ENCODE measurements around the gene FGF3.

Gene FGF3

GRCh38 chr11:69818231-69818602 is 999 bp downstream of the FGF3 start:
- H3K79me2 ChIP-seq (ENCODE audit: insufficient read depth, low read length), result no peaks in the 10 kb centered on the region
- H3K9me2 ChIP-seq (replicated peaks; ENCODE audit: insufficient read depth, low read length), result no peaks in the 10 kb centered on the region
- H3K27ac ChIP-seq (ENCODE audit: low read depth, low read length), result no peak overlapping the region
- no peak overlapping the region for H3K4me2 ChIP-seq (ENCODE audit: low read depth, low read length, poor library complexity, severe bottlenecking)
- H3K9ac ChIP-seq (ENCODE audit: low read length), result no peak overlapping the region
- no peak overlapping the region for H3K4me3 ChIP-seq (ENCODE audit: insufficient read depth, low read length, poor library complexity, severe bottlenecking)
- no peak overlapping the region for H2AFZ ChIP-seq (ENCODE audit: low read depth, low read length, severe bottlenecking)
- H3F3A ChIP-seq (ENCODE audit: insufficient read depth), result no peaks in the 10 kb centered on the region
- H3K9me3 ChIP-seq (ENCODE audit: insufficient read depth, low read length), result no peaks in the 10 kb centered on the region
- no peaks in the 10 kb centered on the region for H4K20me1 ChIP-seq (ENCODE audit: low read depth, low read length)
- no peaks in the 10 kb centered on the region for H3K36me3 ChIP-seq (ENCODE audit: low read length)
- TF ChIP-seq CTCF (IDR thresholded peaks at IDR 0.05; ENCODE audit: insufficient read depth, low read length, poor library complexity, severe bottlenecking) (no peak), EZH2phosphoT487 (conservative IDR thresholded peaks at IDR 0.05; ENCODE audit: low read length) (no peak)
- no peaks in the 10 kb centered on the region for H3K27me3 ChIP-seq (ENCODE audit: low read length)

- Histone ChIP-seq H4K20me1 (ENCODE audit: low read depth, low read length) (no peaks in the 10 kb centered on the region), H3K4me2 (ENCODE audit: low read depth, low read length, poor library complexity, severe bottlenecking) (no peak overlapping the region), H3K79me2 (ENCODE audit: insufficient read depth, low read length) (no peaks in the 10 kb centered on the region), H3K9ac (ENCODE audit: low read length) (no peak overlapping the region), H3K27me3 (ENCODE audit: low read length) (no peaks in the 10 kb centered on the region), H3K9me2 (replicated peaks; ENCODE audit: insufficient read depth, low read length) (no peaks in the 10 kb centered on the region), H3K36me3 (ENCODE audit: low read length) (no peaks in the 10 kb centered on the region), H3K9me3 (ENCODE audit: insufficient read depth, low read length) (no peaks in the 10 kb centered on the region), H3K4me3 (ENCODE audit: insufficient read depth, low read length, poor library complexity, severe bottlenecking) (no peak overlapping the region), H2AFZ (ENCODE audit: low read depth, low read length, severe bottlenecking) (no peak overlapping the region), H3F3A (ENCODE audit: insufficient read depth) (no peaks in the 10 kb centered on the region), H3K27ac (ENCODE audit: low read depth, low read length) (no peak overlapping the region)
- TF ChIP-seq CTCF (IDR thresholded peaks at IDR 0.05; ENCODE audit: insufficient read depth, low read length, poor library complexity, severe bottlenecking), result no peak
- no peak for TF ChIP-seq EZH2phosphoT487 (conservative IDR thresholded peaks at IDR 0.05; ENCODE audit: low read length)
Observed at GRCh38 chr11:69817265-69818230, 1.7 kb downstream of the FGF3 start.

GRCh38 chr11:69816671-69817070 is 2.5 kb downstream of the FGF3 start:
- H3K9ac ChIP-seq (ENCODE audit: low read length), result no peak overlapping the region
- no peak overlapping the region for H3K27ac ChIP-seq (ENCODE audit: low read depth, low read length)
- H3K27me3 ChIP-seq (ENCODE audit: low read length), result no peaks in the 10 kb centered on the region
- H3K79me2 ChIP-seq (ENCODE audit: insufficient read depth, low read length), result no peaks in the 10 kb centered on the region
- TF ChIP-seq CTCF (IDR thresholded peaks at IDR 0.05; ENCODE audit: insufficient read depth, low read length, poor library complexity, severe bottlenecking), result no peak
- TF ChIP-seq EZH2phosphoT487 (conservative IDR thresholded peaks at IDR 0.05; ENCODE audit: low read length), result no peak
- no peaks in the 10 kb centered on the region for H3F3A ChIP-seq (ENCODE audit: insufficient read depth)
- H3K4me2 ChIP-seq (ENCODE audit: low read depth, low read length, poor library complexity, severe bottlenecking), result no peak overlapping the region
- H3K9me3 ChIP-seq (ENCODE audit: insufficient read depth, low read length), result no peaks in the 10 kb centered on the region
- H3K4me3 ChIP-seq (ENCODE audit: insufficient read depth, low read length, poor library complexity, severe bottlenecking), result no peak overlapping the region
- no peak overlapping the region for H2AFZ ChIP-seq (ENCODE audit: low read depth, low read length, severe bottlenecking)
- H3K9me2 ChIP-seq (replicated peaks; ENCODE audit: insufficient read depth, low read length), result no peaks in the 10 kb centered on the region
- H3K36me3 ChIP-seq (ENCODE audit: low read length), result no peaks in the 10 kb centered on the region
- H4K20me1 ChIP-seq (ENCODE audit: low read depth, low read length), result no peaks in the 10 kb centered on the region

Measured in SU-DHL-6 (cell line).